COLO668 (cell line): ENCODE measurements around the gene TUBGCP2.

Source experiments
- DNase-seq: peaks from one replicate; lab custom pipeline; 2025; ENCODE audit not compliant: unreplicated experiment; lab: John Stamatoyannopoulos, UW

Gene TUBGCP2

DNA sequence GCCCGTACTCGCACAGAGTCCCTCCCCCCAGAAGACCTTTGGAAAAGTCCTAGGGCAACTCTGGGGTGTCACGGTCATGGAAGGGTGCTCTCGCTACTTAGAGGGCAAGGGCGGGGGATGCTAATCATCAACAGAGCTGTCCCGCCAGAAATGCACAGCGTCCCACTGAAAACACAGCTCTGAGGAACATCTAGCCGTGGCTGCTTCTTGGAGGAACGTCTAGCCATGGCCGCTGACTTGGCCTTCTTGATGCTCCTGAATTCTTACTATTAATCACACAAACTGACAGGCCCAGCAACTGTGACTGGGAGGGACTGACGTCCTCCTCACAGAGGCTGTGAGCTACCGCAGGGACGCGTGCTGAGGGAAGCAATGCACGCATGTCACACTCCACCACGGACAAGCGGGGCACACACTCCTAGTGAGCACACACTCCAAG is 1.7 kb downstream of the TUBGCP2 start:
- DNase-seq = no peak

DNA sequence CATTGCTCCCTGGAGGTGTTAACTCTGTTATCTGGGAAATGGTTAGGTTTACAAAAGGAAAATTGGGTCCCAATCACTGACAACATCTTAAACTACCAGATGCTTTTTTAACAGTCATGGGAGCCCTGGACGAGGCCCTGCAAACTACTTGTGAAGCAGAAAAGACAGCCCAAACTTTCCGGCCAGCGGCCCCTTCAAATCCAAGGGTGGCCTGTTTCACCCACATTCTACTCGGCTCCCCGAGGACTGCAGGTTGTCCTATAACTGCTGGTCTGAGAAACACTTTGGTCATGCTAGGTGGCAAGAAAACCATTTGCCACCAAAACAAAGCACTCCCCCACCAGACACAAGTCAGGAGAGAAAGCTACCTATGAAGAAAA is 2.6 kb downstream of the TUBGCP2 start:
- no peak for DNase-seq

DNA sequence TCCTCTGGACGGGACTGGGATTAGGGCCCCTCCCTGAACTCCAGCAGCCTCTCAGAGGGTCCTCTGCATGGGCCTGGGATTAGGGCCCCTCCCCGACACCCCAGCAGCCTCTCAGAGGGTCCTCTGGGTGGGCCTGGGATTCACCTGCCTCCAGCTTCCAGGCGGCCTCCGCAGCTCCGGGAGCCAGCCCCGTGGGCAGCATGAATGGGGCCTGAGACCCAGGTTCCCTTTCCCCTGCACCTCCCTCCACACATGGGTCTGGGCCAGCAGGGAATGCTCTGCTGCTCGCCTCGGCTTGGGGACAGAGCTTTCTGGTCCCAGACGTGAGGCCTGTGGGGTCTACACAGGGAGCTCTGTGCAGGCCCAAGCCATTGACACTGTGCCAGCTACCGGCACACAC is 5.5 kb downstream of the TUBGCP2 start:
- DNase-seq = no peak

DNA sequence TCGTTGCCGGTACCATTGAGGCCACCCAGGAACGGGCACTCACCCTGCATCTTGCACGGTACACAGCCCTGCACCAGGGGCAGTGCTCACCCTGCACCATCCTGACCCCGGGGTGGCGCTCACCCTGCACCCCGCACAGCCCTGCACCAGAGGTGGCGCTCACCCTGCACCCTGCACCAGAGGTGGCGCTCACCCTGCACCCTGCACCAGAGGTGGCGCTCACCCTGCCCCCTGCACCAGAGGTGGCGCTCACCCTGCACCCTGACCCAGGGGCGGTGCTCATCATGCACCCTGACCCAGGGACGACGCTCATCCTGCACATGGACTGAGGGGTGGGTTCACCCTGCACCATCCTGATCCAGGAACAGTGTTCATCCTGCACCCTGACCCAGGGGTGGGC is 6.4 kb downstream of the TUBGCP2 start:
- no peak for DNase-seq

DNA sequence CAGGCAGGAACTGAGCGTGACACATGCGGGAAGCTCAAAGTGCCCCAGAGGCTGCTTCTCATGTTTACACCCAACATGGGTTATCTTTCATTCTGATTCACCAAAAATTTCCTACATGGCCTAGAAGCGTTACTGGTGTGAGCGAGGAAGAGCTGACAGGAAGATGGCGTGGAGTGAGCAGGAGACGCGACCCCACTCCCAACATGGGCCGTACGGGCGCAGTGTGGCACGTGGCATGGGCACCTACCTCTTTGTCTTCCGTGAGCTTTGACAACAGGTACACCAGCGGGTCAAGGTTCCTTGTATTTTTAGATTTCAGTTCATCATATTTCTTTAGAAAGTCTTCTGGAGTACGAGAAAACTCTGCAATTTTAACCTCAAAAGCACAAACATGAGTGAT is 8.9 kb downstream of the TUBGCP2 start:
- no peak for DNase-seq

DNA sequence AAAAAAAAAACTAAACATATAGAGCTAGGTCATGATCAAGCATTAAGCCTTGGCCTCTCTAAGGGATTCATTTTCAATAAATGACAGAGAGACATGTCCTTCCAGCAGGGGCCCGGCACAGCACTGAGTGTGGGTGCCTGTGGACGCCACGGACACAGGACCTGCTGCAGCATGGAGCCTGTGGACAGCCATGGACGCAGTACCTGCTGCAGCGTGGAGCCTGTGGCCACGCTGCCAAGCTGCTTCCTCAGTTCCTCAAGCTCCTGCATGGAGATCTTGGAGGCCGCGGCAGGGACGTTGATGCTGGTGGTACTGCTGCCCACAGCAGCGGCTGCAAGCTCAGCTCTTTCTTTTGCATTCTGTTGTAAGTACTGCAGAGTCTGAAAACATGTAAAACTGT is 9.4 kb downstream of the TUBGCP2 start:
- DNase-seq = no peak

DNA sequence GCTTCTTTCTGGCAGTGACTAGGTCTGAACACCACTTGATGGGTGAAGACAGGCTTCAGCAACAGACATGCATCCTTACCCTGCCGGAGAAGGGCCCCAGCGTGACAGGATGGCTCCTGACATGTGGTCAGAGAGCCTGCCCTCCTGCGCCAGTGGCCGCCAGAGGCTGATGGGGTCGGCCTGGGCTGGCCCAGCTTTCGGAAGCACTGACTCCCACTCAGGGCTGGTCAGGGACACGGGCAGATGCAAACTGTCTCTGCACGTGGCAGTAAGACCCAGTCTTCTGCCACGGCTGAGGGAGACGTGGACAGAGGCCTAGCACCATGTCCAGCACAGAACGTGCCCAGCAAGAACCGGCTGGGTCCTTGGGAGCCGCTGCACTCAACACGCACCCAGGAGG is 10.2 kb downstream of the TUBGCP2 start:
- no peak for DNase-seq

DNA sequence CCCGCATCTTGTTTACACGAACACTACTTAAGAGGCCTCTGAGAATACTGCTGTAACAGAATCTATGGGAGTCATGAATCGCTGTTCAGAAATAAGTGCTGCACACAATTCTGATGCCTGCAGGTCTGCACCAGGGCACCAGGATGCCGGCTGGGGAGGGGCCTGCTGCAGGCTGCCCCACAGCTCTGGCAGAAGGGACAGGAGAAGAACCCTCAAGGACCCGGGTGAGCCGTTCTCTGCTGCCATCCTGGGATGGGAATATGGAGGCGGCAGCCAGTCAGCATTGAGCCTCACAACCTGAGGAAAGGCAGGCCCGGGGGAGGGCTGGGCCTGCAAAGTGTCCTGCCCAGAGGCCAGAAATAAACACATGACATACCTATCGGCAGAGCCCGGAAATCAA is 11.2 kb downstream of the TUBGCP2 start:
- DNase-seq = no peak

DNA sequence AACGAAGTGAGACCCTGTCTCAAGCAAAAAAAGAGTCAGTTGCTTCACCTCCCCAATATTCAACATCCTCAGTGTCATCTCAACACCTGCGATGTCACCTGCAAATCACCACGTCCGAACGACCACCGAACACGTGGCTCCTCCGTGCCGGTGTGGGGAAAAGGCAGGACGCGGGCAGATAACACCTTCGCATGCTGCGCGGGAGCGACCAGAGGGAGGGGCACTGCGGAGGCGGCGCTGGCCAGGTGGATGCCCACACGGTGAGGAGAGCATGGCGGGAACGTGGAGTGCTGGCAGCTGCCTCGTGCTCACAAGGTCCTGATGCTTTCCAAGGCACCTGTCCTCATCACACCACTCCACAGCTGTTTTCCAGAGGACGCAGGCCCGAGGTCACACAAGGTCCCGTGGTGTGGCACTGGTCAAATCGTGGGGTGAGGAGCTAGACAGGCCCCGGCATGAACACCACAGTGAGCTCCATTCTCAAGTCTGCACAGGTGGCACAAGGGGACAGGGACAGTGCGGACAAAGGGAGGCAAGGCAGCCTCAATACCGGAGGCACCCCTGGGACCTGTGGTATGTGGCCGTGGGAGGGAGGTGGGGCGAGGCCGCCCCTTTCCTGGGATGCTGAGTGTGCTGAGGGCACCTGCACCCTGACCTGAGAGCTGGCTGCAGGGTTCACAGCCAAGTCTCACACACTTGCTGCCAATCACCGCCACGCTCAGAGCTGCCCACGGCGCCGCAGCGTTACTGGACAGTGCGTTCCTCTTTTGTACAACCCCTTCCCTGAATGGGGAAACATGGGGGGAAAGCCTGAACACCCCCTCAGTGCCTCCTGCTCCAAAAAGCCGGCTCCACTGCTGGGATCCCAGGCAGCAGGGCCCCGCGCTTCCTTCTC is 13.0 kb downstream of the TUBGCP2 start:
- DNase-seq = no peak

DNA sequence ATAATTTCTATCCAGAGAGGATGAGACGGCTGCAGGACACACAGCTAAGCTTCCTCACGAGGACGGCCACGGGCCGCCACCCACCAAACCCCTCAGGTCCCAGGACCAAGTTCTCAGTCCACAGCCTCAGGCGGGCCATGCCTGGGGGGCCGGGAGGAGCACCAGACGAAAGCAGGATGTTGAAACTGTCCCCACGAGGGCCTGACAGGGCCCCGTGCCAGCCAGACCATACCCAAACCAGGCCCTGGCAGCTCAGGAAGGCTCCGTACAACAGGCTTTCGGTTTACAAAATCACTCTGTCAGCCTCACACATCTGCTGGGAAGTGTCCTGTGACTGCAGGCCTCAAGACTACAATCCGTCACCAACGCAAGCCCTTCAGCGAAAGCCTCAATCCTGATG is 14.5 kb downstream of the TUBGCP2 start:
- DNase-seq = no peak

DNA sequence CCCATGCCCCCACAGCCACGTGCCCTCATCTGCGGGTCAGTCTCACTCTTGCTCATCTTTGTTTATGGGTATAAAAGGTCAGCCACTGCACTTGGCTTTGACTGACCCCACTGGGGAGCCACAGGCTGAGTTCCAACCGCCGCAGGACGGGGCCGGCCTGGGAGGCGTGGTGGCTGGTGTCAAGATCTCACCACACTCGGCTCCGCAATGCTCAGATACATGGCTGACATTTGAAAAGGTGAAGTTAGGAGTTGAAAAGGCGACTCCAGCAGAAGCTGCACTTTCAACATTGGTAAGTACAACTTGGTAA is 14.9 kb downstream of the TUBGCP2 start:
- no peak for DNase-seq

DNA sequence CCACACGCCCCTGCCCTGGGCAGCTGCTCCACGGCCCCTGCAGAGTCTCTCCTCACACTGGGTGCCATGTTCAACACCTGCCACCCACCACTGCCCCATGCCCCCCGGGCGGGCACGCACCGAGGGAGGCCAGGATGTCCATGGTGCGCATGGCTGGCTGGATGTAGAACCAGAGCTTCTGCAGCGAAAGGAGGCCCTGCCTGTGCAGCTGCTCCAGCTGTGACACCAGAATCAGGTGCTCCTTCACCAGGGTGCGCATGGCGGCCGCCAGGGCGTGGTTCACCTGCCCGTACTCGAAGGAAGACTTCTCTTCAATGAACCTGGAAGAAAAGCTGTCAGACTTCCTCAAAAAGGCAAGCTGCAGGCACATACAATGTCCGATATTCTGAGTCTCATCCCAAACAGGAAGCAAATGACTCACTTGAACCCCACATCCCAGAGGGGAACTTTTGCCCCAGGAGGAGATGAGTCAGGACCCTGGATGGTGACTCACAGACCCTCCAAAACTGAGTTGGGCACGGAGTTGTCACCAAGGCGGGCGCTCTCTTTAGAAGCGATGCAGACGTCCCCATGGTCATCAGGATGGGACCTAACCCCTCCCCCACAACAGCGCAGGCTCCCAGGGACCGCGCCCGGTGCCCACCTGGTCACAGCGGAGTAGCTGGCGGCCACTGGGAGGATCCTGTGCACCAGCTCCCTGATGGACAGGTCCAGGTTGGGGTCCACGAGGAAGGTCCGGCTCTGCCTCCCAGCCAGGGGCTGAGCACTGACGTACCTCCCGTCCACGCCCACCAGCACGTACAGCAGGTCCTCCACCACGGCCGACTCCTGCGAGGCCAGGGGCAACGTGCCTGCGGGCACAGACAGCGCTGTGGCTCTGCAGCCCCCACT is 15.5 kb downstream of the TUBGCP2 start:
- DNase-seq = no peak

DNA sequence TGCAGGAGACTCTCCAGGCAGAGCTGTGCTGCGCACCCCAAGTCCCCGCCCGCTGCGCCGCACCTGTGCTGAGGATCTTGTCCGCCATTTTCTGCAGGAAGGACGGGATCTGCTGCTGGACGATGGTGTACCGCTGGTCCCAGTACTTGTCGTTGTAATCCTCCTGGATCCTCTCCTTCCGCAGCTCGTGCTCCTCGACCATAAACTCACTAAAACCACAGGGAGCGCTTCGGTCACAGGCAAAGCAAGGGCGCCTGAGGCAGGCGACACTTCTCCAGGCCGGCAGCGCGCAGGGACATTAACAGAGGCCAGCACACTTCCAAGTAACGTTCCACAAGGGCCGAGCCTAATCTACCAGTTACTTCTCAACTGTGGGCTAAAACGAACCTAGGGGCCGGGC is 18.9 kb downstream of the TUBGCP2 start:
- DNase-seq = no peak

DNA sequence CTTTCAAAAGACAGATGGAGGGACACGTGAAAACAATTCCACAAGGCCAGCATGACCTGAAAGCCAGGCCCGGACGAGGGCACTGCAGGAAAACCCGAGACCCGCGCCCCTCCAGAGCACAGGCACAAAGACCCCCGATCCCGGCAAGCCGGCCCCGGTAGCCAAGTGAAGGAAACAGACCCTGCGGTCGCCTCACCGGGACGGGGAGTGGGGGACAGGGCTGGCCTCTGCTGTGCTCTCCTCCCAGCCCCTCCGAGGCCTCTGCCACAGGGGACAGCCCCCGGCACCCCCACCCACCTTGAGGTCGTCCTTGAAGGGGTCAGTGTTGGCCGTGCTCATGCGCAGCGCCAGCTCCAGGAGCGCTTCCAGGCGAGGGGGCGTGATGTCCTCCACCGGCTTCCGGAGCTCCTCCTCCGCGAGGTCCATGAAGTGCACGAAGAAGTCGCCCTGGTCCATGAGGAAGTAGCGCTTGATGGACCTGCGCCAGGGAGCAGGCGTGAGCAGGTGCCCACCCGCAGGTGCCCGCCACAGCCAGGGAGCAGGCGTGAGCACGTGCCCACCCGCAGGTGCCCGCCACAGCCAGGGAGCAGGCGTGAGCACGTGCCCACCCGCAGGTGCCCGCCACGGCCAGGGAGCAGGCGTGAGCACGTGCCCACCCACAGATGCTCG is 20.7 kb downstream of the TUBGCP2 start:
- no peak for DNase-seq

DNA sequence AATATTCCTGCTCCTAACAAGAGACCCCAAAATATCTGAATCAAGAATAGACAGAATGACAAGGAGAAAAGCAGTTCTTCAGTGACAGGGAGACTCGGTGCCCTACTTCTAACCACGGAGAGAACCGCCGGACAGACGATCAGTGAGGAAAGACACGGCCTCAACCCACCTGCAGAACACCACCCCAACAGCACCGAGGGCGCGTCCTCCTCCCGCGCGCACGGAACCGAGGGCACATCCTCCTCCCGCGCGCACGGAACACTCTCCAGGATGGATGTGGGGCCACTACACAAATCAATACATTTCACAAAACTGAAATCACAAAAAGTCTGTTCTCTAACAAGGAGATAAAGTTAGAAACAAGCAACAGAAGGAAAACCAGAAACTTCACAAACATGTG is 22.3 kb downstream of the TUBGCP2 start:
- DNase-seq = no peak

DNA sequence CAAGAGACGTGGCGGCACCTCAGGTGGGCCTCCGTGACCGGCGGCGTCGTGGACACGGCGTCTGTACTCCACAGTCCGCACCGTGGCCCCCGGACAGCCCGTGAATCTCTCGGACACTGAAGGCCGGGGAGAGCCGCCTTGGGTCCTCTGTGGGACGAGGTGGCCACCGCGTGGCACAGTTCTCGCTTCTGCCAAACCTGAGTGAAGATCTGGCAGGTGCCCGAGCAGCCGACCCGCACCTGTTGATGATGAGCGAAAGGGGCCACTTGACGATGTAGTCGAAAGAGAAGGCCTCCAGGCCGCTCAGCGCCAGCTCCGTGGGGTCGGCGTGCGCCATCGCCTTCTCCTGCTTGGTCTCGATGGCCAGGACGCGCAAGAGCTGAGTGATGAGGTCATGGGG is 23.5 kb downstream of the TUBGCP2 start:
- DNase-seq = no peak

DNA sequence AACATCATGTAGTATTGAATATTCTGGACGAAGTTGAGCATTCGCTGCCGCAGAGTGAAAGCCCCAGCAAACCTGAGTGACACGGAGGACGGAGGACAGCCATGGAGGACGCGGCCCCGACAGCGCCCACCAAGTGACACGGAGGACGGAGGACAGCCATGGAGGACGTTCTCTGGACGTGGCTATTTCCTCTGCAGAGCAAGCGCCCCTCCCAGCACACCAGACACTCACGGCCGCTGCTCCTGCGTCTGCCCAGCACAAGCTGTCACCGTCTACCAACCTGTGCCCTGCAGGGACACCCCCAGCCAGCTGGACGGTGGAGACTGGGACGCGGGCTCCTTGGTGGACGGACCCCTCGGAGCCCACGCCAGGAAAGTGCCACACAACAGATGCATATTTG is 24.7 kb downstream of the TUBGCP2 start:
- no peak for DNase-seq

DNA sequence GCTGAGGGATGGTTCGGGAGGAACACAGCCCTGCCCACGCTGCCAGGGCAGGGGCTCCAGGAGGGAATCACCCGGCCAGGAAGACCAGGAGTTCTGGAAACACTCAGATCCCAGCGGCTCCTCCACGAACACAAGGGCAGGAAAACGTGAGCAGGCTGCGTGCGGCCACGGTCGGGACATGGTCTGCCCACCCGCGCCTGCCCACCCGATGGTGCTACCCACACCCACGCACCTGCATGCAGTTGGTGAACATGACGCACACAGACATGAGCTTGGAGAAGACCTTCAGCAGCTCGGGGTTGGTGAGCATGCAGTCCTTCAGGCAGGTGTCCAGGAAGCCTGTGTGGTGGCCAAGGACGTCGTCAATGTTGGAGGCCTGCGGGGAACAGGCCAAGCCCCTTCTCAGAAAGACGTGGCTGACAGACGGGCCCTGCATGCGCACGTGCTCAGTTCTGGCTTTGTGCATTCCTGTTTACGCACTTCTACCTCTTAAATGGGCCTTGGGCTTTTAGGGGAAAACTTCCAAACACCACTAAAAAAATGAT is 25.8 kb downstream of the TUBGCP2 start:
- DNase-seq = no peak

DNA sequence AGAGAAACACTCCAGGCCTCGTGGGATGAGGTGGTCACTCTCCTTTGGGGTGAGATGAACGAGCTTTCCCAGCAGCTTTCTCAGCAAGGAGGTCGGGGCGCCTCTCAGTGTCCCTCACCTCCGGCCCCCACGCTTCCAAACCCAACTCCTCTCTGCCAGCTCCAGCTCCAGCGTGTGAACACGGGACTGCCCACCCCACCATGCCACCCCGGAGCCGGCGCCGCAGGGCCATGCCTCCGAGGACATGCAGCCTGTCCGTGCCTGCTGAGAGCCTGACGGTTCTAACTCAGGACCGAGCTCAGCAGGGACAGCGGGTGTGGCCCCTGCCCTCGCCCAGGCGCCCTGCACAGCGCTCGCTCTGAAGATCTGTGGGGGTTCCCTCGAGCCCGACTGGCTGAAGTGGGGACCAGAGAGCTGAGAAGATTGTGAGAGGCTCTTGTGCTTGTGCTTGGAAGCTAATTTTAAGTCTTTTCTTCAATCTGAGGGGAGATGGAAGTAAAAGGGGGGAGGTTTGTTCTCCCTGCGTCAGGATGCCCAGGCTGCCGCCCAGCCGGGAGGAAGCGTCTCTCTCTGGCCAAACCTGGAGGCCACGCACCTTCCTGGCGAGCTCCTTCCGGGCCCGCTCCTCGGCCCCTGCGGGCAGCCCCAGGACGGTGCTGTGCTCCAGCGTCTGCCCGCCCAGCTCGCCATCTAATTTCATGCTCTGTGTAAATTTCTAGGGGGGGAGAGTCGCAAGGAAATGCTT is 26.9 kb downstream of the TUBGCP2 start:
- DNase-seq = no peak

DNA sequence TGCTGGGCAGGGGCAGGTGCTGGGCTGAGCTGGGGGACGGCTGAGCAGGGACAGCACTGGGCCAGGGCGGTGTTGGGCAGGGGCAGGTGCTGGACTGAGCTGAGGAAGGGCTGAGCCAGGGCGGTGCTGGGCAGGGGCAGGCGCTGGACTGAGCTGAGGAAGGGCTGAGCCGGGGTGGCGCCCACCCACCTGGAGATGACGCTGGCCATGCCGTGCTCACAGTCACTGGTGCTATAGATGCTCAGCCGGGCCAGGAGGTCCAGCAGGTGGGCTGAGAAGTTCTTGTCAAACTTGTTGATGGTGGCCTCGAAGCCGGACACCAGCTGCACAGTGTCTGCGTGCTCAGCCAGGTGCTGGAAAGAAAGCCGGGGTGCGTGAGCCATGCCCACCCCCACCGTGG is 27.6 kb downstream of the TUBGCP2 start:
- no peak for DNase-seq
